ENCODE data around the gene JUN. TPM values are rescaled to one million over a fixed set of nuclear protein-coding genes. Genes with fewer than 3 reads are reported as not detected.

Gene JUN
- total and polyA plus RNA-seq, 2 of the 4 experiments (the other 2 are of a cell fraction) = 46.6 to 89.1 TPM

DNA sequence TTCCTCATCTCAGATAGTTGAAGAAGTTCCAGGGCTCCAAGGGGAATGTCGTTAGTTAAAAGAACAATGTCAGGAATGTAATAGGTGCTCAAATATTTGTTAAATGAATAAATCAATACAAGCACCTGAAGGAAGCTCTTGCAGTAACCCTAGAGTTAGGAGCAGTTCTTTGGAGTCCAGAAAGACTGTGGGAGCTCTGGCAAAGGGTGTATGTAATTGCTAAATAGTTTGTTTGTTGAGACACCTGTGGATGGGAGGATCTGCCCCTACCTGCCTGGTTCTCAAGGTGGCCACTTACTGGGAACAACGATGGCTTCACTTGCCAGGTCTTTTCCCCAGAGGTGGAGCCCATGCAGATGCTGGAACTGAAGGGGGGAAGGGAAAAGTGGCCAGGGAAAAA is 27.5 kb upstream of the JUN start:
- no TSS peak for BruUV-seq (replicated peaks)
- no peak for TF ChIP-seq SMC3 (IDR thresholded peaks at IDR 0.05; ENCODE audit: low read depth, low read length)
- no peak for TF ChIP-seq BHLHE40 (IDR thresholded peaks at IDR 0.05; ENCODE audit: low read depth, low read length)
- TF ChIP-seq CTCF (conservative IDR thresholded peaks at IDR 0.05; ENCODE audit: low read depth, low read length) = no peak
- TF ChIP-seq CHD1 (IDR thresholded peaks at IDR 0.05; ENCODE audit: low read depth, low read length) = no peak
- no peak for TF ChIP-seq MAFK (IDR thresholded peaks at IDR 0.05; ENCODE audit: low read depth, low read length)
- TF ChIP-seq POLR2A (IDR thresholded peaks at IDR 0.05; ENCODE audit: low read depth, low read length) = no peak
- no peak for TF ChIP-seq ELK1 (IDR thresholded peaks at IDR 0.05; ENCODE audit: borderline replicate concordance, low read depth, low read length)
- no peak for TF ChIP-seq NFE2L2 (IDR thresholded peaks at IDR 0.05; ENCODE audit: low read depth, low read length)
- TF ChIP-seq MAZ (IDR thresholded peaks at IDR 0.05; ENCODE audit: borderline replicate concordance, low read depth, low read length) = no peak
- TF ChIP-seq RCOR1 (IDR thresholded peaks at IDR 0.05; ENCODE audit: insufficient replicate concordance, low read length) = no peak
- TF ChIP-seq RFX5 (IDR thresholded peaks at IDR 0.05; ENCODE audit: low read depth, low read length) = no peak
- dilution Hi-C loops (cut with HindIII; ENCODE audit: low sequenced_read_pairs, unreplicated experiment) = no loop called here

More for the DNA sequence above, 27.5 kb upstream of the JUN start:
- Histone ChIP-seq H3K27me3 (ENCODE audit: control insufficient read depth, insufficient read depth, low read length) (no peaks in the 10 kb centered on the region), H3K27ac (ENCODE audit: insufficient read depth, low read length) (no peak overlapping the region), H2BK20ac (ENCODE audit: low read depth, low read length) (no peak overlapping the region), H2AK5ac (ENCODE audit: low read depth, low read length) (no peak overlapping the region), H2AK9ac (replicated peaks; ENCODE audit: low read depth, low read length, poor library complexity) (no peak overlapping the region), H3K9me1 (ENCODE audit: insufficient read depth, low read length) (peaks cover 8% of the 10 kb centered on the region; the same call in 1 of the 2 replicates), H2AFZ (replicated peaks; ENCODE audit: low read length, poor library complexity) (no peak overlapping the region), H3K36me3 (ENCODE audit: control insufficient read depth, insufficient read depth, low read length) (no peaks in the 10 kb centered on the region), H4K91ac (ENCODE audit: insufficient read depth, low read depth, low read length) (no peak overlapping the region), H4K8ac (ENCODE audit: low read depth in 2 of 2, low read length in 2 of 2) (no peak overlapping the region), H3K18ac (ENCODE audit: low read depth, low read length) (no peak overlapping the region), H3K14ac (replicated peaks; ENCODE audit: low read depth, low read length) (no peak overlapping the region), H3K9me3 (ENCODE audit: control insufficient read depth, insufficient read depth, low read length) (no peaks in the 10 kb centered on the region), H2BK5ac (ENCODE audit: low read depth, low read length, poor library complexity, severe bottlenecking) (no peak overlapping the region), H3K23ac (ENCODE audit: low read depth, low read length) (no peak overlapping the region), H3K4me3 (ENCODE audit: insufficient read depth, low read depth, low read length) (no peak overlapping the region), H4K20me1 (ENCODE audit: insufficient read depth, low read length) (no peaks in the 10 kb centered on the region), H2BK15ac (ENCODE audit: low read depth, low read length) (no peak overlapping the region), H3K9ac (ENCODE audit: low read depth, low read length) (no peak overlapping the region), H3K79me1 (ENCODE audit: low read depth in 1 of 2, low read length in 2 of 2) (peaks cover 0 to 3% of the 10 kb centered on the region in 2 experiments; a peak in 1 of 4 replicates), H3K4me1 (ENCODE audit: control insufficient read depth, insufficient read depth, low read length) (peaks cover 11% of the 10 kb centered on the region), H2BK120ac (ENCODE audit: low read depth, low read length) (no peak overlapping the region), H3K4ac (ENCODE audit: low read depth, low read length) (no peak overlapping the region), H3K56ac (ENCODE audit: extremely low read depth, insufficient read depth, low read length) (no peak overlapping the region), H3K4me2 (ENCODE audit: low read depth, low read length) (no peak overlapping the region), H4K5ac (ENCODE audit: low read depth, low read length) (no peak overlapping the region)
- ChIA-PET POLR2A (ENCODE audit: unreplicated experiment) (no interaction called here), CTCF (no interaction called here)
- 83% methylated on average over 1 of the region's 2 CpGs; no CpG with 5 or more reads in 1 of the 2 experiments for WGBS, 2 experiments (ENCODE audit: extremely low coverage in 2 of 2, insufficient read length in 1 of 2)
- DNase-seq (no peak), ATAC-seq (ENCODE audit: low read depth) (no peak)
- intact Hi-C loops (cut with micrococcal nuclease) = no loop called here
- in situ Hi-C loops (cut with MboI; ENCODE audit: low sequenced_read_pairs) = loop anchor here (10.0 kb wide), 1 partner anchor 333 kb away; no protein-coding TSS in a partner anchor

All from IMR-90 (cell line).